Endothelial cell of umbilical vein (primary cell): ENCODE measurements around the gene PTPRK. TPM values are rescaled to one million over a fixed set of nuclear protein-coding genes. Genes with fewer than 3 reads are reported as not detected.

ENCODE experiments used
- BruUV-seq: library from RNA; stranded (reverse); fragments of 400-500 nt; replicated peaks from 2 replicates; lab custom pipeline; 2021; lab: Mats Ljungman, UMichigan
- CTCF ChIA-PET: fragments of 300-600, 350-600 bp; sonication (Branson Sonifier 250); formaldehyde crosslinking; loops from one replicate; lab custom pipeline; 2021; ENCODE audit warnings: antibody characterized with exemption, inconsistent platforms; lab: Charles Lee
- POLR2A ChIA-PET: fragments of 300-600, 350-600 bp; sonication (Branson Sonifier 250); formaldehyde crosslinking; loops from one replicate; lab custom pipeline; 2021; ENCODE audit warnings: antibody characterized with exemption, inconsistent platforms; lab: Charles Lee
- DNase-seq: peaks from one replicate; pipeline ENCODE4 v3.0.0-alpha.2; 2011; ENCODE audit warnings: low read depth, low spot score
- FAIRE-seq: peaks from 2 replicates; lab custom pipeline; 2011; peaks lifted over from hg19 to GRCh38; lab: Jason Lieb, UNC
- H2AFZ ChIP-seq: 2 replicates; pipeline ENCODE4 v1.6.0; 2012; ENCODE audit warnings: low read depth, low read length, control low read depth, inconsistent platforms
- H3K27ac ChIP-seq: 2 replicates; pipeline ENCODE4 v1.5.1; 2011; ENCODE audit warnings: low read depth, mild to moderate bottlenecking, control low read depth, low read length, moderate library complexity; ENCODE audit not compliant: insufficient read depth
- H3K27me3 ChIP-seq, 2 experiments: 2 replicates each; pipeline versions ENCODE4 v1.6.0 to v1.6.1; 2011; ENCODE audit warnings: low read length in 2 of 2, mixed read lengths in 1 of 2; ENCODE audit not compliant: control insufficient read depth in 2 of 2, insufficient read depth in 2 of 2
- H3K36me3 ChIP-seq, 2 experiments: 2 replicates in 1 of 2; 3 replicates in 1 of 2; pipeline ENCODE4 v1.5.1; 2011; ENCODE audit warnings: low read length in 2 of 2, mild to moderate bottlenecking in 1 of 2, moderate library complexity in 1 of 2; ENCODE audit not compliant: control insufficient read depth in 2 of 2, insufficient read depth in 2 of 2; ENCODE audit errors: extremely low read depth in 1 of 2
- H3K4me1 ChIP-seq: 3 replicates; pipeline ENCODE4 v1.5.1; 2011; ENCODE audit warnings: mild to moderate bottlenecking, low read length; ENCODE audit not compliant: control insufficient read depth, insufficient read depth; ENCODE audit errors: extremely low read depth
- H3K4me2 ChIP-seq: 2 replicates; pipeline ENCODE4 v1.6.1; 2011; ENCODE audit warnings: low read length, control low read depth, mixed read lengths; ENCODE audit not compliant: insufficient read depth
- H3K4me3 ChIP-seq, 3 experiments: fragments of 200-600 bp in 1 of 3; sonication (generic), shearing (Covaris generic) in 1 of 3; replicated peaks in 1 of 3; 2 replicates each; pipeline ENCODE4 v1.5.1; 2011 to 2016; ENCODE audit warnings: control low read depth in 3 of 3, low read length in 3 of 3, mild to moderate bottlenecking in 2 of 3, inconsistent platforms in 1 of 3, low read depth in 1 of 3, moderate library complexity in 1 of 3; ENCODE audit not compliant: insufficient read depth in 1 of 3
- H3K79me2 ChIP-seq: 2 replicates; pipeline ENCODE4 v1.6.0; 2012; ENCODE audit warnings: low read length, inconsistent platforms; ENCODE audit not compliant: control insufficient read depth, insufficient read depth
- H3K9ac ChIP-seq: replicated peaks from 2 replicates; pipeline ENCODE3; 2011; ENCODE audit warnings: low read length, control low read depth; ENCODE audit not compliant: insufficient read depth; ENCODE audit errors: extremely low read depth
- H3K9me1 ChIP-seq: replicated peaks from 3 replicates; pipeline ENCODE4 v1.6.0; 2011; ENCODE audit warnings: mild to moderate bottlenecking, low read length; ENCODE audit not compliant: control insufficient read depth, insufficient read depth; ENCODE audit errors: extremely low read depth
- H3K9me3 ChIP-seq: replicated peaks from 2 replicates; pipeline ENCODE4 v1.5.1; 2012; ENCODE audit warnings: low read length, inconsistent platforms; ENCODE audit not compliant: control insufficient read depth, insufficient read depth
- H4K20me1 ChIP-seq: replicated peaks from 2 replicates; pipeline ENCODE3; 2011; ENCODE audit warnings: mild to moderate bottlenecking, low read length; ENCODE audit not compliant: control insufficient read depth, insufficient read depth; ENCODE audit errors: extremely low read depth
- FOS ChIP-seq: IDR thresholded peaks from 2 replicates; pipeline ENCODE4 v1.6.1; 2011; ENCODE audit warnings: mild to moderate bottlenecking, low read length, moderate library complexity, borderline replicate concordance; ENCODE audit not compliant: insufficient read depth
- GATA2 ChIP-seq: IDR thresholded peaks from 2 replicates; pipeline ENCODE4 v1.7.0; 2011; ENCODE audit warnings: low read depth, mild to moderate bottlenecking, moderate library complexity, mixed read lengths, low read length; ENCODE audit not compliant: insufficient read length, insufficient read depth
- JUN ChIP-seq: IDR thresholded peaks from 2 replicates; pipeline ENCODE4 v1.6.1; 2011; ENCODE audit warnings: borderline replicate concordance, low read depth; ENCODE audit not compliant: insufficient read length, insufficient read depth
- MAX ChIP-seq: IDR thresholded peaks from 2 replicates; pipeline ENCODE4 v1.6.1; 2011; ENCODE audit not compliant: insufficient read depth, insufficient read length
- POLR2A ChIP-seq: IDR thresholded peaks from 2 replicates; pipeline ENCODE4 v1.6.1; 2012; ENCODE audit warnings: low read depth, mild to moderate bottlenecking, control low read depth, low read length
- dilution Hi-C: fragments of 300-500 bp; cut with MboI; formaldehyde crosslinking; loops from one replicate; pipeline ENCODE4 v1.15.0; 2019; ENCODE audit warnings: low sequenced_read_pairs; ENCODE audit not compliant: extremely low pct_ligation_motif_present
- intact Hi-C: fragments of 100-400 bp; cut with micrococcal nuclease; formaldehyde crosslinking; loops from one replicate; pipeline ENCODE4 v1.10.0; 2022
- polyA plus RNA-seq, 4 experiments: library from polyadenylated mRNA; depleted of rRNA in 3 of 4; stranded (reverse) in 3 of 4; unstranded in 1 of 4; fragments of >200 nt; gene quantifications; 2 replicates each; pipeline versions ENCODE4 v1.2.1 to v1.2.3, GENCODE V29; 2011 to 2012; ENCODE audit warnings: missing spikeins in 1 of 4
- total RNA-seq: library from RNA; stranded (reverse); gene quantifications from 2 replicates; pipeline ENCODE4 v1.2.3, GENCODE V29; 2021

The PTPRK gene
- total and polyA plus RNA-seq, 2 donors (not counting 3 experiments of a cell fraction or from before 2014, with no cell fraction given) = 15.2 to 74.0 TPM

GRCh38 chr6:128368213-128368944 lies 152.0 kb downstream of the PTPRK start:
- peaks cover 42% of the 10 kb centered on the region for H3K4me1 ChIP-seq
- no peak for FAIRE-seq
- H3K36me3 ChIP-seq = no peaks in the 10 kb centered on the region
- no peak overlapping the region for H2AFZ ChIP-seq
- H3K4me3 ChIP-seq = no peak overlapping the region
- ChIA-PET POLR2A (no interaction called here), CTCF (interaction anchor here (0.7 to 1.5 kb wide), 2 partner anchors 148 to 513 kb away, joined by 3 to 5 read pairs; no protein-coding TSS in a partner anchor)
- H3K27ac ChIP-seq = peak overlapping the region; percentile 58
- DNase-seq = peak; percentile 65
- dilution Hi-C loops (no loop called here), intact Hi-C loops (no loop called here)
- BruUV-seq = no TSS peak
- no peaks in the 10 kb centered on the region for H3K9me1 ChIP-seq
- no peak overlapping the region for H3K9ac ChIP-seq
- peak overlapping the region; percentile 52 for H3K4me2 ChIP-seq
- no peaks in the 10 kb centered on the region for H3K9me3 ChIP-seq
- TF ChIP-seq JUN = peak; percentile 3
- TF ChIP-seq FOS = peak; percentile 84
- no peak for TF ChIP-seq POLR2A
- peak; percentile 56 for TF ChIP-seq GATA2
- no peaks in the 10 kb centered on the region for H4K20me1 ChIP-seq
- no peaks in the 10 kb centered on the region for H3K27me3 ChIP-seq
- peaks cover 30% of the 10 kb centered on the region for H3K79me2 ChIP-seq

DNA sequence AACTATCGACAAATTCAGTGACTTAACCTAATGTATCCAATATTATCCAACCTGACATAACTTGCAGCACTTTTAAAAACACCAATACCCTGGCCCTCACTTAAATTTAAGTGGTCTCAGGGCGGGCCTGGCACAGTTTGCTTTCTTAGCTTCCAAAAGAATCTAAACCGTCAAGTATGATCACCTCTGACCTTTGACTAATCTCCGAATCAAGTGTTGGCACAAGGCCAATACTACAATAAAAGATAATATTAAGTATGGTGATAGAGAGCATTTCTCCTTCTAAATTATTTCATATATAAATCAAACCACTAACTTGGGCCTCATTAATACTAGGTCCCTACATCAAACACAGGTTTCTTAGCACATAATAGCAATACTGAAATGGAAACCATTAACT lies 153.0 kb downstream of the PTPRK start:
- H3K4me2 ChIP-seq = peak overlapping the region; percentile 52
- H4K20me1 ChIP-seq = no peaks in the 10 kb centered on the region
- FAIRE-seq = no peak
- no peaks in the 10 kb centered on the region for H3K9me3 ChIP-seq
- no peak overlapping the region for H3K9ac ChIP-seq
- H3K9me1 ChIP-seq = no peaks in the 10 kb centered on the region
- intact Hi-C loops (no loop called here), dilution Hi-C loops (no loop called here)
- H3K36me3 ChIP-seq = no peaks in the 10 kb centered on the region
- CTCF ChIA-PET = no interaction called here
- H2AFZ ChIP-seq = no peak overlapping the region
- H3K27me3 ChIP-seq = no peaks in the 10 kb centered on the region
- H3K79me2 ChIP-seq = peaks cover 26% of the 10 kb centered on the region
- peak; percentile 54 for TF ChIP-seq GATA2
- no peak for TF ChIP-seq MAX
- no TSS peak for BruUV-seq
- peaks cover 40% of the 10 kb centered on the region for H3K4me1 ChIP-seq
- no peak overlapping the region for H3K4me3 ChIP-seq
- POLR2A ChIA-PET = no interaction called here
- no peak overlapping the region for H3K27ac ChIP-seq
- DNase-seq = peak; percentile 15
